Spleen (tissue), 7 donors: ENCODE measurements around the gene TCHHL1.

ENCODE experiments used
- CTCF ChIP-seq, 11 experiments: fragments of 200-600 bp in 7 of 11; fragments of 450-650 bp in 4 of 11; sonication (generic) in 4 of 11; IDR thresholded peaks in 8 of 11; conservative IDR thresholded peaks in 3 of 11; 1 replicate in 7 of 11; 2 replicates in 4 of 11; pipeline versions ENCODE4 v1.4.0 to v1.8.0; 2016 to 2021; ENCODE audit warnings: antibody characterized with exemption in 11 of 11, inconsistent platforms in 4 of 11, mild to moderate bottlenecking in 1 of 11
- POLR2AphosphoS5 ChIP-seq, 3 donors: sonication (generic); formaldehyde crosslinking; IDR thresholded peaks; one replicate each; pipeline ENCODE4 v1.5.1; 2017; ENCODE audit warnings: antibody characterized with exemption in 3 of 3
- donor health status: DM: no; HTN: no; CAD: no; lungs with moderate emphysema.
- donor health status: DM: no; HTN: no; CAD: no.
- donor health status: DM: no; HTN: no; CAD: no.

DNA sequence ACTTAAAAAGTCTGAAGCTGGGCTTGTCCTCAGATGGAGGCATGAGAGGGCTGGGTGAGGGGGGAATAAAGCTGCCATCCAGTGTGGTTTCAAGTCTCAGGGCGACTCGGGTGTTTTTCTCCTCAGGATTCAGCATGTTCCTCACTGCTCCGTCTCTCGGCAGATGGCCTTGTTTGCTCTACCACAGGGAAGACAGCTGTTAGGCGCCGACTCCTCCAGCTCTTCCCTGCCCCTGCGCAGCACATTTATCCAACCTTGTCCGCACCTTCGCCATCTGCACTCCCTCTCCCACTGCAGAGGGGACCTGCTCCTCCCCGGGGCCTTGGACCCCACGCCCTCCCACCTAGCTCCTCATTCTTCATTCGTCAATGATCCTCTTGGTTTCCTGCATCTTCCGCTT lies 35.5 kb downstream of the TCHHL1 start:
- no peak for TF ChIP-seq CTCF (IDR thresholded peaks at IDR 0.05 in 8 of 11, conservative IDR thresholded peaks at IDR 0.05 in 3 of 11)
- no peak for TF ChIP-seq POLR2AphosphoS5 (IDR thresholded peaks at IDR 0.05)
